Measurements from ENCODE around the gene NEU1. TPM values are rescaled to one million over a fixed set of nuclear protein-coding genes. Genes with fewer than 3 reads are reported as not detected.
A peak's percentile ranks its signal among the peaks of the same experiment; 100 is the strongest.

Gene NEU1
- total RNA-seq, 1 experiment from 2014 or later, result 56.2 TPM

- DNase-seq, result peak; percentile 19
- no peaks in the 10 kb centered on the region for H3K27me3 ChIP-seq (ENCODE audit: control insufficient read depth, insufficient read depth, low read length)
- peaks cover 9% of the 10 kb centered on the region for H3K36me3 ChIP-seq (replicated peaks; ENCODE audit: control insufficient read depth, insufficient read depth, low read length)
- no peak overlapping the region for H3K4me3 ChIP-seq (ENCODE audit: insufficient read depth, low read depth, low read length)
Measured at GRCh38 chr6:31899882-31900722, 37.5 kb upstream of the NEU1 start.

DNA sequence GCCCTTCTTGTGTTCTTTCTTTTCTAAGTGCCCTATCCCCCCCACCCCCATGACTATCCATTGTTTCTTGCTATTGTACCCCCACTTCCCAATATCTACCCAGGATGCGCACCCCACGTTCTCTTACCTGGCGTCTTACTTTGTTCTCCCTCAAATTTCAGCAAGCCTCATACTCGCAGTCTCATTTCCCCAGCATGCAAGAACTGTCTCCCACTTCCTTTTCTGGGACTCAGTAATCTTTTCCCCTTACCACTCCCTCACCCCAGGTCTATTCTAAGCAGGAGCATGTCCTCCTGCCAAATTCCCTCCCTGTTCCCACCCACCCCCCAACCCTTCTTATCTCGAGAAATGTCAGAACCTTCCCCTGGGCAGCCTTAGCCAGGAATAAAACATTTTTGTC is 36.6 kb upstream of the NEU1 start:
- no peak for DNase-seq
- no peaks in the 10 kb centered on the region for H3K27me3 ChIP-seq (ENCODE audit: control insufficient read depth, insufficient read depth, low read length)

DNA sequence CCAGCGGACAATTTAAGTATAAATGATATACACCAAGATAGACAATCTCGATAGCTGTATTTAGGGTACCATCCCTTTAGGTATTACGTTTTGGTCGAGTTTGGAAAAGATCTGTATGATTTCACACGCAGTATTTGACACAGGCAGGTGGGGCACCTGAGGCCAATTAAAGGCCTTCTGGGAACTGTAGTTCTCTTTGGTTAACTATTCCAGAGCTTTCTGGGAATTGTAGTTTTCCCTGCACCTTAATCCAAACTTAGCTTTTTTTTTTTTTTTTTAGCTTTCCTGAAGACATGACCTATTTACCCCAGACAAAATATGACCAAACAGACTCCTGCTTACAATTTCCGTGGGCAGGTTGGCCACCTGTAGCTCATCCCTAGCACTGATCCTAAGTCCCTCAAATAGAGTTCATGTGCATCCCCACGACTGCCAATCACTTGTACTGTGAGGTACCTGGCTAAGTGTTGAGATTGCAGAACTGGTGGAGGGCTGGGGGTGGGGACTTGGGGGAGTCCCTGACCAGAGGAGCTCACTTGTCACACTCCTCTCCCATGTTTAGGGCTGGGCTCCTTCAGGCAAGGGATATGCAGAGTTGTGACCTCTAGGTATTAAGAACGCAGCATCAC is 35.9 kb upstream of the NEU1 start:
- peaks cover 11% of the 10 kb centered on the region for H3K36me3 ChIP-seq (replicated peaks; ENCODE audit: control insufficient read depth, insufficient read depth, low read length)
- peak; percentile 76 for DNase-seq
- H3K27me3 ChIP-seq (ENCODE audit: control insufficient read depth, insufficient read depth, low read length), result no peaks in the 10 kb centered on the region
- peak overlapping the region; percentile 87 for H3K4me3 ChIP-seq (ENCODE audit: insufficient read depth, low read depth, low read length)

More for the DNA sequence above, 36.6 kb upstream of the NEU1 start:
- H3K36me3 ChIP-seq (replicated peaks; ENCODE audit: control insufficient read depth, insufficient read depth, low read length), result peaks cover 11% of the 10 kb centered on the region
- no peak overlapping the region for H3K4me3 ChIP-seq (ENCODE audit: insufficient read depth, low read depth, low read length)

- DNase-seq, result peak; percentile 97
- H3K27me3 ChIP-seq (ENCODE audit: control insufficient read depth, insufficient read depth, low read length), result no peaks in the 10 kb centered on the region
- peak within 1 kb of the TSS; percentile 87 for H3K4me3 ChIP-seq (ENCODE audit: insufficient read depth, low read depth, low read length)
- peaks cover 16% of the 10 kb centered on the region for H3K36me3 ChIP-seq (replicated peaks; ENCODE audit: control insufficient read depth, insufficient read depth, low read length)
Measured at GRCh38 chr6:31897612-31898382, 35.2 kb upstream of the NEU1 start, which contains the start of gene EHMT2. EHMT2 (minus strand) TSS chr6:31897698; CDS start chr6:31897677, 21 bp downstream.

DNA sequence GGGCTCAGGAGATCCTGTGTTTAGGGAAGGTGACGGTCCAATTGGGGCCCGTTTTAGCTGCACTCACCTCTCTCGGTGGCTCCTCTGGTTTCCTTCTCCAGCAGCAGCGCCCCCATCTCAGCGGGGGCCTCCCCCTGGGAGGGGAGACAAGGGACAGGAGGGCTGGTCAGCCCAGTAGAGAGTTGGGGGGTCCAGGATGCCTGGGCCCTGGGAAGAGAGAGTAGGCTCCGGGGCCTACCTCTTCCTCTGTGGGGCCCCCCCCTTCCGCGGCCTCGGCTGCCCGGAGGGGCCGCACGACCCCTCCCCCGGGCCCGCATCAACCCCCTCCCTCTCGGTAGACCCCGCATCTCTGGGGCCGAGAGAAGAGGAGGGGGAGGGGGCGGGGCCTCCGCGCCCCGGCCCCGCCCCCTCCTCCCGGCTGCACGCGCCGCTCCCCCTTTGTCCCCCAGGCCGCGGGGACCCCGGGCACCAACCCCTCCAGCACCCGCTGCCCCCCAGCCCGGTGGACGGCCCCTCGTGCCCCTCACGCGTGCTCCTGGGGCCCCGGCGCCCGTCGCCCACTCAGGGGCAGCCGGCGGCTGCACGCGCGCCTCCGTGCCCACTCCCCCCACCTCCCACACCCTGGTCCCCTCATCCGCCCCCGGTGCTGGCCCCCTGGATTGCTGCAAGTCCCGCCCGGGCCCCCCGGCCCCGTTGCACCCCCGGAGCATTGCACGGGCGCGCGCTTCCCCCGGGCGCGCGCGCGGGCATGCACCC is 34.4 kb upstream of the NEU1 start:
- peaks cover 23% of the 10 kb centered on the region for H3K36me3 ChIP-seq (replicated peaks; ENCODE audit: control insufficient read depth, insufficient read depth, low read length)
- peak; percentile 96 for DNase-seq
- H3K4me3 ChIP-seq (ENCODE audit: insufficient read depth, low read depth, low read length), result peak overlapping the region; percentile 87
- H3K27me3 ChIP-seq (ENCODE audit: control insufficient read depth, insufficient read depth, low read length), result no peaks in the 10 kb centered on the region

DNA sequence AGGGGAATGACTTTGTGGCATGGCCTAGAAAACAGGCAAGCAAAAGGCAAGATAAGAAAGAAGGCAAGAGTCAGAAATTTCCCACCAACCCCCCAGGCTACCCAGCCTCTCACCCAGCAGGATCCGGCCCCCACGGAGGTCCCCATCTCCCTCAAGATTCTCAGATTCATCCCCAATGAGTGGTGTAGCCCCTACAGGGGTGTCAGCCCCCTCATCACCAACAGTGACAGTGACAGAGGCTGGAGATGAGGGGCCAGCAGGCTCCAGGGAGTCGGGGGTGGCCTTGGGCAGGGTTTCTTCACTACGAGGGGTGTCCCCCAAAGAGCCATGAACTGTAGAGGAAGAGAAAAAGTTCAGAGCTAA is 33.9 kb upstream of the NEU1 start:
- no peak for DNase-seq
- Histone ChIP-seq H3K36me3 (replicated peaks; ENCODE audit: control insufficient read depth, insufficient read depth, low read length) (peaks cover 24% of the 10 kb centered on the region), H3K4me3 (ENCODE audit: insufficient read depth, low read depth, low read length) (peak overlapping the region; percentile 87), H3K27me3 (ENCODE audit: control insufficient read depth, insufficient read depth, low read length) (no peaks in the 10 kb centered on the region)

GRCh38 chr6:31892821-31893220 is 30.2 kb upstream of the NEU1 start:
- no peaks in the 10 kb centered on the region for H3K27me3 ChIP-seq (ENCODE audit: control insufficient read depth, insufficient read depth, low read length)
- peak; percentile 32 for DNase-seq
- peaks cover 43% of the 10 kb centered on the region for H3K36me3 ChIP-seq (replicated peaks; ENCODE audit: control insufficient read depth, insufficient read depth, low read length)
- no peak overlapping the region for H3K4me3 ChIP-seq (ENCODE audit: insufficient read depth, low read depth, low read length)

DNA sequence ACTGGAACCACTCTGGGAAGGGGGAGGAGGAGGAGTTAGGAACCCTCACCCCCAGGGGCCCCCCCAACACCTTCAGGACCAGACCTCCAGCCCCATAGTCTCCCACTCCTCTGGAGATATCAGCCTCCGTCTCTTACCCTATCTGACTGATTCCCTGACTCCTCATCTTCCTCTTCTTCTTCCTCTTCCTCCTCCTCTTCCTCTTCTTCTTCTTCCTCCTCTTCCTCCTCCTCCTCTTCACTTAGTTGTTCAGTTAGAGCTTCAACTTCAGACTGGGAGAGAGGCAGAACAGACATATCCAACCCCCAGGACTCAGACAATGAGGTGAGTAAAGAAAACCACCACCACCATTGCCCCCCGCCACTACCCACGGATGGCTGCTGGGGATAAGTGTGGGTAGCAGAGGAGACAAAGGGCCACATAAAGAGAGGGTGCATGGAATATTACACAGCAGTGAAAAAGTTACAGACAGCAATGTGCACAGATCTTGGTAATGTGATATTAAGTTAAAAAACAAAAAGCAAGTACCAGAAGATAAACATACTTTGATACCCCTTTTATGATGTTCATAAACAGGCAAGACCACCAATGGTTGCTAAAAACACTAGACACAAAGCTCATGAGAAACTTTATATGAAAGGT is 26.8 kb upstream of the NEU1 start:
- no peaks in the 10 kb centered on the region for H3K27me3 ChIP-seq (ENCODE audit: control insufficient read depth, insufficient read depth, low read length)
- DNase-seq, result no peak
- H3K4me3 ChIP-seq (ENCODE audit: insufficient read depth, low read depth, low read length), result no peak overlapping the region
- peaks cover 57% of the 10 kb centered on the region for H3K36me3 ChIP-seq (replicated peaks; ENCODE audit: control insufficient read depth, insufficient read depth, low read length)

DNA sequence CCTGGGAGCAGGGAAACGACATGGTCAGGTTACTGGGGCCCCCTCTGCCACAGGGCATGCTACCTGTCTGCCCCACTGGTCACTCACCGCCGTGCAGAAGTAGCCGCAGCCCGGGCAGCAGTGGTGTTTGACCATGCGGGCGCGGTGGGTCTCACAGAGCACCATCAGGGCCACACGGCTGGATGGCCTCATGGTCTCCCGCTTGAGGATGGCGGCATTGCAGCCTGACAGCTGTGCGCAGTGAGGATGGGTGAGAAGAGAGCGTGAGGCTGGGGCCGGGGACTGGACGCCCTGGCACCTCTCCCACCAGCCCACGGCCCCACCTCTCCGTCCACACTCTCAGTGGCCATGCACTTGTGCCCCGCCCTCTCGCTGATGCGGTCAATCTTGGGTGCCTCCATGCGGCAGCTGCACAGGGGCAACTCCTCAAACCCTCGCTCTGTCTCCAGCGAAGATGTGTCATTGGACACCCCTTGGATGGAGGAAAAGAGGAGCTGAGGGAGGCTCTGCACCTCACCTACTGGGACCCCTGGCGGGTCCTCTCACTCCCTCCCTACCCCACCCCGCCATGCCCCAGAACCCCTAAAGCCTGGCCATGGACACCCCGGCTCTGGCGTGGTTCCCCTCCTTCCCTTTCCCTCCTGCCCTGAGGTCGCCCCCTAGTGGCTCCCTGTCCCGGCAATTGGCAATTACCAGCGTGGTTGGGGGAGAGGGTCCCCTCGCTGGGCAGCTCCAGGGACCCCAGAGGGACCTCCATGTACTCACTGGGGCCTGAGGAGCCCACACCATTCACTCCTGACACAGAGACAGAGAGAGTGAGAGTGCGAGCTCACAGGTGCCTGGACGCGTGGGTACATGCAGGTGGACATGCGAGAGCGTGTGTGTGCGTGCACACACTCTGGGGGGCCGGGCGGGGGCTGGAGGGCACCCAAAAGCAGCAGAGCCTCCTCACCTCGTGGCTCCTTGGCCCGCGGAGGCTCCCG is 25.9 kb upstream of the NEU1 start:
- DNase-seq, result peak; percentile 93
- H3K27me3 ChIP-seq (ENCODE audit: control insufficient read depth, insufficient read depth, low read length), result no peaks in the 10 kb centered on the region

GRCh38 chr6:31887173-31888007 is 24.8 kb upstream of the NEU1 start:
- Histone ChIP-seq H3K36me3 (replicated peaks; ENCODE audit: control insufficient read depth, insufficient read depth, low read length) (peaks cover 63% of the 10 kb centered on the region), H3K27me3 (ENCODE audit: control insufficient read depth, insufficient read depth, low read length) (no peaks in the 10 kb centered on the region), H3K4me3 (ENCODE audit: insufficient read depth, low read depth, low read length) (no peak overlapping the region)
- peak; percentile 21 for DNase-seq

More for the DNA sequence above, 25.9 kb upstream of the NEU1 start:
- peaks cover 61% of the 10 kb centered on the region for H3K36me3 ChIP-seq (replicated peaks; ENCODE audit: control insufficient read depth, insufficient read depth, low read length)
- H3K4me3 ChIP-seq (ENCODE audit: insufficient read depth, low read depth, low read length), result no peak overlapping the region

GRCh38 chr6:31886541-31886991 is 23.9 kb upstream of the NEU1 start:
- peak; percentile 37 for DNase-seq
- Histone ChIP-seq H3K4me3 (ENCODE audit: insufficient read depth, low read depth, low read length) (no peak overlapping the region), H3K36me3 (replicated peaks; ENCODE audit: control insufficient read depth, insufficient read depth, low read length) (peaks cover 64% of the 10 kb centered on the region), H3K27me3 (ENCODE audit: control insufficient read depth, insufficient read depth, low read length) (no peaks in the 10 kb centered on the region)

- Histone ChIP-seq H3K4me3 (ENCODE audit: insufficient read depth, low read depth, low read length) (no peak overlapping the region), H3K27me3 (ENCODE audit: control insufficient read depth, insufficient read depth, low read length) (no peaks in the 10 kb centered on the region), H3K36me3 (replicated peaks; ENCODE audit: control insufficient read depth, insufficient read depth, low read length) (peaks cover 70% of the 10 kb centered on the region)
- no peak for DNase-seq
Measured at GRCh38 chr6:31884528-31885035, 22.0 kb upstream of the NEU1 start.

Data from H7 (cell line).